GM20000 (cell line): Measurements from ENCODE around the gene SLC29A4.

ENCODE experiments used
- DNase-seq: peaks from one replicate; pipeline ENCODE4 v3.0.0; 2012; ENCODE audit warnings: low spot score
- CTCF ChIP-seq: IDR thresholded peaks from 2 replicates; pipeline ENCODE4 v1.5.1; 2012; ENCODE audit warnings: mild to moderate bottlenecking, control low read depth; ENCODE audit errors: extremely low read depth, missing control alignments

The SLC29A4 gene

GRCh38 chr7:5352440-5353010 lies 69.8 kb downstream of the SLC29A4 start:
- no peak for DNase-seq
- TF ChIP-seq CTCF, result no peak

GRCh38 chr7:5354460-5355232 lies 71.9 kb downstream of the SLC29A4 start:
- DNase-seq, result no peak
- TF ChIP-seq CTCF, result no peak
